HG02852 (cell line): Measurements from ENCODE around the gene CORO7.

Experiments used
- ATAC-seq: cut with Tn5 transposase; IDR thresholded peaks from one replicate; pipeline ENCODE4 v1.9.1; 2021; ENCODE audit warnings: mild to moderate bottlenecking, moderate library complexity; ENCODE audit not compliant: unreplicated experiment

Gene CORO7

DNA sequence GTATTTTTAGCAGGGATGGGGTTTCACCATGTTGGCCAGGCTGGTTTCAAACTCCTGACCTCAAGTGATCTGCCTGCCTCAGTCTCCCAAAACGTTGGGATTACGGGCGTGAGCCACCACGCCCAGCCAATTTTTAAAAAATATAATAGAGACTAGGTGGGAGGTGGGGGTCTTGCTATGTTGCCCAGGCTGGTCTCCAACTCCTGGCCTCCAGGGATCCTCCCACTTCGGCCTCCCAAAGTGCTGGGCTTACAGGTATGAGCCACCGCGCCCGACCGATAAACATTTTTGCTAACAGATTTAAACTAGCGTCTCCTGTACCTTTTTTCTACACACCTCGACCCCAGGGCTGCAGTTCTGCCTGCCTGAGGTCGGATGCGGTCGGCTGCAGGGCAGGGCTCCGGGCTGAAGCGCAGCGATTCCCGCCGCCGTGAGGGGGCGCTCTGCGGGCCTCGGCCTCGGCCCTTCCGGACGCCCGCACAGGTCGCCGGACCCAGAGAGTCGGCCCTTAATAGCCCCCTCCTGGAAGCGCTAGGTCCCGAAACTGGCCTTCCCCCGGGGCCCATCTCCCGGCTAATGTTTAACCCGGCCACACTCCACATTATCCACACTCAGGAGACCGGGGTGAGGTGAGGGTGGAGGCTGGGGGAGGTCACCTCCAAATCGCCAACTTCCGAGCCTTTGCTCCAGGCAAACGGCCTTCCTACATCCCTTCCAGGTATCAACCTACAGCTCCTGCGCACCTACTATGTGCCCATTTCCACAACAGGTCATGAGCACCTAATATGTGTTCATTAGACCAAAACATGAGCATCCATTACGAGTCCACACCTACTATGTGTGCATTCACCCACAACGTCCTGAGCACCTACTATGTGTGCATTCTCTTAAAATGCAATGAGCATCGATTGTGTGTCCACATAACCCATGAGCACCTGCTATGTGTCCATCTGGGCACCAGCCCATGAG lies 102.5 kb downstream of the CORO7 start:
- ATAC-seq, result no peak

DNA sequence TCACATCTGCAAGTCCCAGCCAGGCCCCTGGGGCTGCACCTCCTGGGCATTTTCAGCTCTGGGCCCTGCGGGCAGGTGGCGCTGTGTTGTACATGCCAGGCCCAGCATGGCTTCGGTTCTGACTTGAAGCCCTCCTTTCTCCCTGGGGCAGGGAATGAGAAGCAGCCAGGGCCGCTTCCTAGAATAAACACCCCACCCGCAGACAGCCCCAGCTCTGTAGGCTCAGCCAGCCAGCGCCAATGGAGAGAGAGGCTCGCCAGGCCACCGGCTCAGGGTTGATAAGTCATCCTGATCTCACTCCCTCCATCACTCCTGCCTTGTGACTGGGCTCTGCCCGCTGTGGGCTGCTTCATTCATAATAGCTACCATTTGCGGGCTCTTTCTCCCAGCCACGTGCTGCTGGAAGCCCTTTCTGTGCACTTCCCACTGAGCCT lies 106.5 kb downstream of the CORO7 start:
- no peak for ATAC-seq

DNA sequence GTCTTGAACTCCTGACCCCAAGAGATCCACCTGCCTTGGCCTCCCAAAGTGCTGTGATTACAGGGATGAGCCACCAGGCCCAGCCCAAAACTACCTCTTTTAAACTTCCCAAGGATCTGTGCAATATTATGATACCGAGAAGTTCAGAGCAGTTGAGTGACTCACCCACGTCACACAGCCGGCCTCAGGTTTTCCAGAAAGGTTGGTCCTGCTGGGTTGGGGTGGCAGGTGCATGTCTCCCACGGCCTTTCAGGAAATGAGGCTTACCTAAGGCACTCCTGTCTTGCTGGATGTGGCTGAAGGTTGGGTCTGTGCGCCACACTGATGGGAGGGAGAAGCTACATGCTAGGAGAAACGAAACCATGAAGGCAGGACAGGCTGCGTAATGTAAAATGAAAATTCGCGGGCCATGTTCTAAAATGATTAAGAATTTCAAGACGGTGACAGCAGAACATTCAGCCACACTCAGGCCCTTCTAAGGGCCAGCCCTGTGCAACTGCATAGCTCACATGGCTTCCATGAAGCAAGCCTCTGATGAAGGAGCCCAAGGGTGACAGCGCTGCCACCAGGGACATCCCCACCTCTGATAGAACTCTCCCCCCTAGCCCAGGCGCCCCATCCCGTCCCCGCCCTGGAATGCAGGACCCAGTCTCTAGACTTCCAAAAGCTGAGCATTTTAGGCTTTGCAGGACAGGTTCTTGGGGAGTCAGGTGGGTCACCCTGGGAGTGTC lies 107.1 kb downstream of the CORO7 start:
- no peak for ATAC-seq

DNA sequence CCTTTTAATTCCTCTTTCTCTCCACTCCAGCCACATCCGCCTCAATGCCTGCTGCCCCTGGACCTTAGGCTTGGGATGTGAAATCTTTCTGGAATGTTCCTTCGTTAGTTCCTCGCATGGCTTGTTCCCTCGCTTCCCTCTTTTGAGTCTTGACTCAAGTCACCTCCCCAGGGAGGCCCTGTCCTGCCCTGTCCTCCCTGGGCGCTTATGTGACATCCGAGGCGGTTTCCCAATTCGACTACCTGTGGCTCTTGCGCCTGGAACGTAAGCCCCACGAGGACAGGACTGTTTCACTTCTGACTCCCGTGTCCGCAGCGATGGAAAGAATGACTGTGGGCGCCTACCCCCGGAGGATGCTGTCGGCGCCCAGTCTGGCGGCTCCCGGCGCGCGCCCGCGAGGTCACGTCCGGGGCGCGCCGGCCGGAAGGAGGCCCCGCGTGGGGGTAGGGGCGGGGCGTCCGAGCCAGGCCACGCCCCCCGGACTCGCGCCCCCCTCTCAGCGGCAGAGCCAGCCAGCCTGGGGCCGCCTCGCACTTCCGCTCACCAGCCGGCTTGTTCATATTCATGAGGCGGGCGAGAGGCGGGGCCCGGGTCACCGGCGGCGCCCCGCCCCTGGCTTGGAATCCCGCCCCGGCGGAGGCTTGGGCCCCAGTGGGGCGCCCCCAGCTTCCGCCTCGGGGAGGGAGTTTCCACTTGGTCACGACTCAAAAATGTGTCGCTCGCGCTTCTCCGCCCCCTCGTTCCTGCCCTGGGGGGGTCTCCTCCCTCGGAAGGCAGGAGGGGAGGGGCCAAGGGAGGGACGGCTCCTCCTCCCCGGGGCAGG lies 109.0 kb downstream of the CORO7 start:
- peak; percentile 92 for ATAC-seq

DNA sequence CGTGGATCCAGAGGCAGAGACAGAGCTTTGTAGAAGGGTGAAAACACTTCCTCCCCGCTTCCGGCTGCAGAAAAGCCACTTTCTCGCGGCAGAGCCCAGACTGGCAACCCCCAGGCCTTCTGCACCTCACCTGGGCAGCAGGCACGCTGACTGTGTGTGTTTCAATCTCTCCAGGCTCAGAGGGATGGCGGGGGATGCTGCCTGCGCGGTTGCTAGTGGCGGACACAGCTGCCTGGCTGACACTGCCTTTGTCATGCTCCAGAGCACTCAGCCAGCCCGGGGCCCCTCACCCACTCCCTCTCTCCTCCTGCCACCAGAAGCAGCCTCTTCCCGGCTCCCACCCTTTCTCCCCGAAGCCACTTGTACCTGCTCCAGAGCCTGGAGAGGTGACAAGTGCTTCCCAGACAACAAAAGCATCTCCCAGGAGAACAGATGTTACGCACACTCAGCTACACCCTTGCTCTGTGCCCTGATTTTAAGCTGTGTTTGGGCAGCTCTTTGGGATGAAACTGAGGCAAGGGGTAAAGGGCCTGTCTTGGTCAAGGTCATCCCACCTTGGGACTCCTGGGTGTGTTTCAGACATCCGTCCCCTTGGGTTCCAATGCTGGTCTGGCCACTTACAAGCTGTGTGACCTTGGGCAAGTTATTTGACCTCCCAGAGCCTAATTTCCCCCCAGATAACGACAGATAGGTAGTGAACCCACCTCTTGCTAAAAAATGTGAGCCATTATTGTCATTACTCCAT lies 109.8 kb downstream of the CORO7 start:
- no peak for ATAC-seq
